PC-9 (cell line): ENCODE results near the gene RHOF. TPM values are rescaled to one million over a fixed set of nuclear protein-coding genes. Genes with fewer than 3 reads are reported as not detected.

Experiments used
- BruUV-seq: library from RNA; stranded (reverse); fragments of 400-500 nt; replicated peaks from 2 replicates; lab custom pipeline; 2021; lab: Mats Ljungman, UMichigan
- CTCF ChIA-PET: fragments of 300-600 bp; sonication (Branson Sonifier 250); formaldehyde crosslinking; loops from one replicate; lab custom pipeline; 2022; ENCODE audit warnings: antibody characterized with exemption; lab: Charles Lee
- POLR2A ChIA-PET: fragments of 300-600 bp; sonication (Branson Sonifier 250); formaldehyde crosslinking; loops from one replicate; lab custom pipeline; 2022; ENCODE audit warnings: antibody characterized with exemption; ENCODE audit not compliant: unreplicated experiment; lab: Charles Lee
- DNase-seq, 2 experiments: peaks; one replicate each; pipeline versions ENCODE4 v3.0.0 to v3.0.0-alpha.2; 2015 to 2022; ENCODE audit warnings: mixed read lengths in 1 of 2
- H2AFZ ChIP-seq: fragments of 200-600 bp; sonication (generic); 2 replicates; pipeline ENCODE4 v1.8.1; 2017; ENCODE audit warnings: antibody characterized with exemption
- H3F3A ChIP-seq: fragments of 200-600 bp; sonication (generic); 2 replicates; pipeline ENCODE4 v1.8.1; 2017; ENCODE audit warnings: antibody characterized with exemption, mild to moderate bottlenecking, low read depth; ENCODE audit not compliant: insufficient read depth
- H3K27ac ChIP-seq: fragments of 200-600 bp; sonication (generic); 2 replicates; pipeline ENCODE4 v1.6.1; 2016; ENCODE audit warnings: mixed run types
- H3K27me3 ChIP-seq: fragments of 200-600 bp; sonication (generic); 2 replicates; pipeline ENCODE4 v1.6.1; 2016; ENCODE audit warnings: low read depth, mixed run types; ENCODE audit not compliant: insufficient read depth
- H3K36me3 ChIP-seq: fragments of 200-600 bp; sonication (generic); 2 replicates; pipeline ENCODE4 v1.6.1; 2016; ENCODE audit warnings: low read depth, mixed run types
- H3K4me1 ChIP-seq: fragments of 200-600 bp; sonication (generic); replicated peaks from 2 replicates; pipeline ENCODE4 v1.6.1; 2016; ENCODE audit warnings: mixed run types; ENCODE audit not compliant: insufficient read depth
- H3K4me2 ChIP-seq: fragments of 200-600 bp; sonication (generic); 2 replicates; pipeline ENCODE4 v1.6.1; 2017; ENCODE audit warnings: mixed run types
- H3K4me3 ChIP-seq: fragments of 200-600 bp; sonication (generic); 2 replicates; pipeline ENCODE4 v1.6.1; 2016; ENCODE audit warnings: mixed run types
- H3K79me2 ChIP-seq: fragments of 200-600 bp; sonication (generic); 2 replicates; pipeline ENCODE4 v1.6.1; 2017; ENCODE audit warnings: low read depth, mixed run types
- H3K9me2 ChIP-seq: fragments of 200-600 bp; sonication (generic); 2 replicates; pipeline ENCODE4 v1.8.1; 2017; ENCODE audit warnings: mild to moderate bottlenecking; ENCODE audit not compliant: insufficient read depth
- H3K9me3 ChIP-seq: fragments of 200-600 bp; sonication (generic); 2 replicates; pipeline ENCODE4 v1.8.1; 2016; ENCODE audit warnings: low read depth; ENCODE audit not compliant: insufficient read depth
- H4K20me1 ChIP-seq: fragments of 200-600 bp; sonication (generic); 2 replicates; pipeline ENCODE4 v1.8.1; 2017; ENCODE audit not compliant: insufficient read depth
- CTCF ChIP-seq: fragments of 200-600 bp; sonication (generic); conservative IDR thresholded peaks from 2 replicates; pipeline ENCODE4 v1.6.1; 2017; ENCODE audit warnings: mixed run types, antibody characterized with exemption, mild to moderate bottlenecking, moderate library complexity
- EZH2 ChIP-seq: fragments of 200-600 bp; sonication (generic); IDR thresholded peaks from 2 replicates; pipeline ENCODE4 v1.8.0; 2017; ENCODE audit warnings: antibody characterized with exemption, low read depth
- intact Hi-C: fragments of 100-400 bp; cut with micrococcal nuclease; formaldehyde crosslinking; loops from one replicate; pipeline ENCODE4 v1.10.0; 2022; ENCODE audit not compliant: unreplicated experiment
- total RNA-seq: library from RNA; stranded (reverse); gene quantifications from 2 replicates; pipeline ENCODE4 v1.2.3, GENCODE V29; 2021

RHOF gene
- total RNA-seq, 1 experiment from 2014 or later: 179 TPM

GRCh38 chr12:121831571-121832245 is 38.2 kb upstream of the RHOF start:
- Histone ChIP-seq H4K20me1 (no peaks in the 10 kb centered on the region), H3K27me3 (no peaks in the 10 kb centered on the region), H3K4me1 (no peaks in the 10 kb centered on the region), H3K4me2 (no peak overlapping the region), H3K27ac (no peak overlapping the region), H2AFZ (no peak overlapping the region), H3K9me3 (no peaks in the 10 kb centered on the region), H3K9me2 (no peaks in the 10 kb centered on the region), H3K79me2 (no peaks in the 10 kb centered on the region), H3F3A (peaks cover 23% of the 10 kb centered on the region; the same call in 1 of the 2 replicates), H3K4me3 (no peak overlapping the region), H3K36me3 (no peaks in the 10 kb centered on the region)
- ChIA-PET CTCF (no interaction called here), POLR2A (no interaction called here)
- no peak for DNase-seq
- TF ChIP-seq CTCF (no peak), EZH2 (no peak)
- intact Hi-C loops: no loop called here
- BruUV-seq: no TSS peak

GRCh38 chr12:121830588-121831265 is 37.2 kb upstream of the RHOF start:
- H3K9me2 ChIP-seq: no peaks in the 10 kb centered on the region
- no peaks in the 10 kb centered on the region for H3K27me3 ChIP-seq
- no peak overlapping the region for H3K4me2 ChIP-seq
- H3K36me3 ChIP-seq: no peaks in the 10 kb centered on the region
- no peak for TF ChIP-seq CTCF
- TF ChIP-seq EZH2: no peak
- H3K9me3 ChIP-seq: no peaks in the 10 kb centered on the region
- no peaks in the 10 kb centered on the region for H3K79me2 ChIP-seq
- BruUV-seq: no TSS peak
- ChIA-PET POLR2A (no interaction called here), CTCF (no interaction called here)
- no peak overlapping the region for H2AFZ ChIP-seq
- no peaks in the 10 kb centered on the region for H4K20me1 ChIP-seq
- peaks cover 23% of the 10 kb centered on the region; the same call in 1 of the 2 replicates for H3F3A ChIP-seq
- intact Hi-C loops: no loop called here
- no peaks in the 10 kb centered on the region for H3K4me1 ChIP-seq
- H3K4me3 ChIP-seq: no peak overlapping the region
- no peak overlapping the region for H3K27ac ChIP-seq
- DNase-seq: no peak

GRCh38 chr12:121830134-121830533 is 36.6 kb upstream of the RHOF start:
- H3K36me3 ChIP-seq: no peaks in the 10 kb centered on the region
- CTCF ChIA-PET: no interaction called here

More at GRCh38 chr12:121830134-121830533, 36.6 kb upstream of the RHOF start:
- intact Hi-C loops: no loop called here
- peaks cover 23% of the 10 kb centered on the region; the same call in 1 of the 2 replicates for H3F3A ChIP-seq
- no peak overlapping the region for H3K27ac ChIP-seq
- DNase-seq: no peak
- no peak overlapping the region for H3K4me3 ChIP-seq
- H2AFZ ChIP-seq: no peak overlapping the region
- no peak for TF ChIP-seq CTCF
- no peak for TF ChIP-seq EZH2
- H3K4me2 ChIP-seq: no peak overlapping the region
- POLR2A ChIA-PET: no interaction called here
- no peaks in the 10 kb centered on the region for H3K27me3 ChIP-seq
- no peaks in the 10 kb centered on the region for H3K9me2 ChIP-seq
- no peaks in the 10 kb centered on the region for H3K79me2 ChIP-seq
- H3K9me3 ChIP-seq: no peaks in the 10 kb centered on the region
- H3K4me1 ChIP-seq: no peaks in the 10 kb centered on the region
- no peaks in the 10 kb centered on the region for H4K20me1 ChIP-seq
- no TSS peak for BruUV-seq
